Measurements from ENCODE around the gene TM4SF4.
A peak's percentile ranks its signal among the peaks of the same experiment; 100 is the strongest.

The TM4SF4 gene

GRCh38 chr3:149472030-149472797 is 2.3 kb upstream of the TM4SF4 start:
- peaks cover 21% of the 10 kb centered on the region for H3K4me1 ChIP-seq (ENCODE audit: insufficient read depth, poor library complexity, severe bottlenecking)
- no peaks in the 10 kb centered on the region for H3K27me3 ChIP-seq (ENCODE audit: insufficient read depth, poor library complexity, severe bottlenecking)
- no peaks in the 10 kb centered on the region for H3K36me3 ChIP-seq (ENCODE audit: low read depth)
- TF ChIP-seq CTCF (IDR thresholded peaks at IDR 0.05; ENCODE audit: poor library complexity, severe bottlenecking), result no peak
- ATAC-seq (ENCODE audit: low read depth), result no peak
- H3K27ac ChIP-seq (ENCODE audit: poor library complexity, severe bottlenecking), result no peak overlapping the region
- no peak overlapping the region for H3K4me3 ChIP-seq (ENCODE audit: severe bottlenecking)
- no peak for DNase-seq (ENCODE audit: low spot score)
- no peaks in the 10 kb centered on the region for H3K9me3 ChIP-seq (ENCODE audit: severe bottlenecking)

GRCh38 chr3:149473357-149474249 is 894 bp upstream of the TM4SF4 start:
- Histone ChIP-seq H3K27me3 (ENCODE audit: insufficient read depth, poor library complexity, severe bottlenecking) (no peaks in the 10 kb centered on the region), H3K4me1 (ENCODE audit: insufficient read depth, poor library complexity, severe bottlenecking) (peaks cover 20% of the 10 kb centered on the region), H3K4me3 (ENCODE audit: severe bottlenecking) (no peak overlapping the region), H3K36me3 (ENCODE audit: low read depth) (no peaks in the 10 kb centered on the region), H3K27ac (ENCODE audit: poor library complexity, severe bottlenecking) (peak overlapping the region; percentile 15), H3K9me3 (ENCODE audit: severe bottlenecking) (no peaks in the 10 kb centered on the region)
- ATAC-seq (ENCODE audit: low read depth) (peak; percentile 98), DNase-seq (ENCODE audit: low spot score) (peak; percentile 69)
- no peak for TF ChIP-seq CTCF (IDR thresholded peaks at IDR 0.05; ENCODE audit: poor library complexity, severe bottlenecking)

GRCh38 chr3:149475451-149476060 is 1.1 kb downstream of the TM4SF4 start:
- H3K27ac ChIP-seq (ENCODE audit: poor library complexity, severe bottlenecking), result no peak overlapping the region
- no peak for DNase-seq (ENCODE audit: low spot score)

GRCh38 chr3:149476225-149476624 is 1.7 kb downstream of the TM4SF4 start:
- no peak overlapping the region for H3K4me3 ChIP-seq (ENCODE audit: severe bottlenecking)
- no peaks in the 10 kb centered on the region for H3K36me3 ChIP-seq (ENCODE audit: low read depth)
- peaks cover 18% of the 10 kb centered on the region for H3K4me1 ChIP-seq (ENCODE audit: insufficient read depth, poor library complexity, severe bottlenecking)
- TF ChIP-seq CTCF (IDR thresholded peaks at IDR 0.05; ENCODE audit: poor library complexity, severe bottlenecking), result no peak
- no peak overlapping the region for H3K27ac ChIP-seq (ENCODE audit: poor library complexity, severe bottlenecking)
- H3K9me3 ChIP-seq (ENCODE audit: severe bottlenecking), result no peaks in the 10 kb centered on the region
- no peak for ATAC-seq (ENCODE audit: low read depth)
- DNase-seq (ENCODE audit: low spot score), result no peak
- no peaks in the 10 kb centered on the region for H3K27me3 ChIP-seq (ENCODE audit: insufficient read depth, poor library complexity, severe bottlenecking)

More at GRCh38 chr3:149475451-149476060, 1.1 kb downstream of the TM4SF4 start:
- peaks cover 18% of the 10 kb centered on the region for H3K4me1 ChIP-seq (ENCODE audit: insufficient read depth, poor library complexity, severe bottlenecking)
- no peak overlapping the region for H3K4me3 ChIP-seq (ENCODE audit: severe bottlenecking)
- no peaks in the 10 kb centered on the region for H3K9me3 ChIP-seq (ENCODE audit: severe bottlenecking)
- TF ChIP-seq CTCF (IDR thresholded peaks at IDR 0.05; ENCODE audit: poor library complexity, severe bottlenecking), result no peak
- H3K36me3 ChIP-seq (ENCODE audit: low read depth), result no peaks in the 10 kb centered on the region
- ATAC-seq (ENCODE audit: low read depth), result no peak
- no peaks in the 10 kb centered on the region for H3K27me3 ChIP-seq (ENCODE audit: insufficient read depth, poor library complexity, severe bottlenecking)

Measured in RWPE2 (cell line).